GM04504 (cell line): ENCODE measurements around the gene ATP8B1.

Source experiments
- DNase-seq: peaks from one replicate; pipeline ENCODE4 v3.0.0-alpha.2; 2012; ENCODE audit warnings: low read depth

ATP8B1 gene

DNA sequence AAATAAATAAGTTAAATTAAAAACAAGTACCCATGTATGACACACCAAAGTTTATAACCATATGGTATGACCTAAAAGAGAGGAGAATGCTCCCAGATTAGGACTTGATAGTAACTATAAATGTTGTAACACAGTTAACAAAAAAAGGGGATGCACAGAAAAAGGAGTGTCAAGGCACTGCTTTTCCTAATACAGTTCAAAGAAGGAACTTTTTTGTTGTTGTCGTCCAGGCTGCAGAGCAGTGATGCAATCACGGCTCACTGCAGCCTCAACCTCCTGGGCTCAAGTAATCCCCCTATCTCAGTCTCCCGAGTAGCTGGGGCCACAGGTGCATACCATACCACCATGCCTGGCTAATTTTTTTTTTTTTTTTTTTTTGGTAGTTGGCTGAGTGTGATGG lies 184.2 kb downstream of the ATP8B1 start:
- DNase-seq, result no peak

DNA sequence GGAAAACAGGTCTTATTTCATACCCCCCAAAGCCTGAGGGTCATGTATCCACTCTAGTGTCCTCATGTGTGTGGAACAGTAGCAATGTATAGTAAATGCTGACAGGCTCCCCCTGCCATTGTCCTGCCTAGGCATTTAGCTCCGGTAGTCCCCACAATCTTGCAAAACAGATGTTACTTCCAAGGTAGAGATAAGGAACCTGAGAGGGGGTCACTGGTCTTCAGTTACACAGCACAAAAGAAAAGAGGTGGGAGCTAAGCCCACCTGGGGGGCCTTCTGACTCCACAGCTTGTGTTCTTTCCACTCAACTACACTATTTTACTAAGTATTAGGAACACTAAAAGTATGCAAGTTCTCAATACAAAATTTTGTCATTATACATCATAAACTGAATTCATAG lies 199.2 kb downstream of the ATP8B1 start:
- no peak for DNase-seq
